H1 (cell line): ENCODE data around the gene TPBGL. TPM values are rescaled to one million over a fixed set of nuclear protein-coding genes. Genes with fewer than 3 reads are reported as not detected.
A peak's percentile ranks its signal among the peaks of the same experiment; 100 is the strongest.

Source experiments
- CTCF ChIA-PET: fragments of 300-600 bp; sonication (Branson Sonifier 250); formaldehyde crosslinking; loops from one replicate; lab custom pipeline; 2021; ENCODE audit not compliant: partially characterized antibody; lab: Charles Lee
- POLR2A ChIA-PET: fragments of 300-600 bp; sonication (Branson Sonifier 250); formaldehyde crosslinking; loops from one replicate; lab custom pipeline; 2021; ENCODE audit warnings: inconsistent platforms; ENCODE audit not compliant: partially characterized antibody; lab: Charles Lee
- DNase-seq, 2 experiments: peaks; one replicate each; pipeline versions ENCODE4 v3.0.0 to v3.0.0-alpha.2; 2010 to 2022; ENCODE audit warnings: low spot score in 2 of 2, low read depth in 1 of 2, mixed read lengths in 1 of 2
- FAIRE-seq: peaks from 2 replicates; lab custom pipeline; 2011; peaks lifted over from hg19 to GRCh38; lab: Jason Lieb, UNC
- H2AFZ ChIP-seq: 2 replicates; pipeline ENCODE4 v1.8.1; 2012; ENCODE audit warnings: low read length, inconsistent platforms
- H2AK5ac ChIP-seq: 2 replicates; pipeline ENCODE4 v1.6.1; 2013; ENCODE audit warnings: low read depth, low read length
- H2BK120ac ChIP-seq: replicated peaks from 2 replicates; pipeline ENCODE3; 2013; ENCODE audit warnings: low read depth, low read length, inconsistent platforms
- H2BK12ac ChIP-seq: 2 replicates; pipeline ENCODE4 v1.6.1; 2013; ENCODE audit warnings: low read depth, low read length
- H2BK15ac ChIP-seq: 2 replicates; pipeline ENCODE4 v1.6.1; 2013; ENCODE audit warnings: low read length
- H2BK20ac ChIP-seq: 2 replicates; pipeline ENCODE4 v1.6.1; 2013; ENCODE audit warnings: low read length
- H2BK5ac ChIP-seq: 2 replicates; pipeline ENCODE4 v1.6.1; 2013; ENCODE audit warnings: low read depth, low read length
- H3K14ac ChIP-seq: 2 replicates; pipeline ENCODE4 v1.6.1; 2013; ENCODE audit warnings: inconsistent platforms; ENCODE audit not compliant: insufficient read length
- H3K18ac ChIP-seq: 2 replicates; pipeline ENCODE4 v1.6.1; 2013; ENCODE audit warnings: low read length; ENCODE audit errors: extremely low read depth
- H3K23ac ChIP-seq: 2 replicates; pipeline ENCODE4 v1.6.1; 2013; ENCODE audit warnings: inconsistent platforms; ENCODE audit not compliant: insufficient read length
- H3K23me2 ChIP-seq: 2 replicates; pipeline ENCODE4 v1.6.1; 2013; ENCODE audit warnings: low read depth, low read length
- H3K27ac ChIP-seq: 2 replicates; pipeline ENCODE4 v1.6.1; 2011; ENCODE audit warnings: low read depth, low read length, inconsistent platforms
- H3K27me3 ChIP-seq, 4 experiments: replicated peaks in 1 of 4; 1 replicate in 1 of 4; 2 replicates in 3 of 4; pipeline versions ENCODE4 v1.6.1 to v1.8.1; 2011 to 2013; ENCODE audit warnings: low read length in 3 of 4, mild to moderate bottlenecking in 3 of 4, inconsistent platforms in 2 of 4, mixed read lengths in 2 of 4, moderate library complexity in 1 of 4; ENCODE audit not compliant: control insufficient read depth in 3 of 4, insufficient read depth in 3 of 4; ENCODE audit errors: extremely low read depth in 1 of 4
- H3K36me3 ChIP-seq, 4 experiments: 2 replicates each; pipeline versions ENCODE4 v1.6.1 to v1.8.1; 2011 to 2013; ENCODE audit warnings: mild to moderate bottlenecking in 4 of 4, low read length in 3 of 4, moderate library complexity in 2 of 4, control low read depth in 1 of 4, inconsistent platforms in 1 of 4; ENCODE audit not compliant: insufficient read depth in 4 of 4, control insufficient read depth in 2 of 4
- H3K4ac ChIP-seq: replicated peaks from 2 replicates; pipeline ENCODE3; 2013; ENCODE audit warnings: low read length, low read depth, mixed read lengths, inconsistent platforms; ENCODE audit not compliant: insufficient read length
- H3K4me1 ChIP-seq, 4 experiments: replicated peaks in 1 of 4; 1 replicate in 1 of 4; 2 replicates in 3 of 4; pipeline versions ENCODE4 v1.6.1 to v1.8.1; 2011 to 2013; ENCODE audit warnings: low read length in 3 of 4, inconsistent platforms in 2 of 4, mixed read lengths in 1 of 4; ENCODE audit not compliant: insufficient read depth in 4 of 4, control insufficient read depth in 3 of 4
- H3K4me2 ChIP-seq, 2 experiments: 2 replicates each; pipeline versions ENCODE4 v1.6.1 to v1.8.1; 2011 to 2013; ENCODE audit warnings: low read depth in 2 of 2, low read length in 2 of 2, control low read depth in 1 of 2, inconsistent platforms in 1 of 2, mild to moderate bottlenecking in 1 of 2; ENCODE audit not compliant: insufficient read depth in 1 of 2
- H3K4me3 ChIP-seq, 4 experiments: fragments of 200-600, 300-600 bp in 1 of 4; sonication (generic), shearing (Covaris generic), sonication (Bioruptor Twin) in 1 of 4; 2 replicates each; pipeline versions ENCODE4 v1.5.1 to v1.8.1; 2011 to 2016; ENCODE audit warnings: low read length in 4 of 4, low read depth in 3 of 4, control low read depth in 2 of 4, inconsistent platforms in 2 of 4, mild to moderate bottlenecking in 2 of 4, mixed read lengths in 1 of 4, moderate library complexity in 1 of 4; ENCODE audit not compliant: insufficient read depth in 2 of 4; ENCODE audit errors: extremely low read depth in 1 of 4
- H3K56ac ChIP-seq: replicated peaks from 2 replicates; pipeline ENCODE3; 2013; ENCODE audit warnings: low read depth, mild to moderate bottlenecking, mixed read lengths, low read length, inconsistent platforms; ENCODE audit not compliant: insufficient read length
- H3K79me1 ChIP-seq: 2 replicates; pipeline ENCODE4 v1.6.1; 2013; ENCODE audit warnings: low read depth, low read length, control low read depth
- H3K79me2 ChIP-seq, 2 experiments: 2 replicates each; pipeline versions ENCODE4 v1.6.1 to v1.8.1; 2012 to 2013; ENCODE audit warnings: low read length in 2 of 2, mild to moderate bottlenecking in 2 of 2, inconsistent platforms in 1 of 2; ENCODE audit not compliant: insufficient read depth in 2 of 2, control insufficient read depth in 1 of 2
- H3K9ac ChIP-seq, 4 experiments: replicated peaks in 1 of 4; 1 replicate in 1 of 4; 2 replicates in 3 of 4; pipeline versions ENCODE4 v1.6.1 to v1.8.1; 2011 to 2013; ENCODE audit warnings: low read depth in 3 of 4, low read length in 3 of 4, control low read depth in 2 of 4, mild to moderate bottlenecking in 2 of 4, moderate library complexity in 2 of 4, inconsistent platforms in 1 of 4; ENCODE audit errors: extremely low read depth in 1 of 4
- H3K9me3 ChIP-seq, 2 experiments: 2 replicates each; pipeline versions ENCODE4 v1.6.1 to v1.8.1; 2012 to 2013; ENCODE audit warnings: mild to moderate bottlenecking in 2 of 2, moderate library complexity in 2 of 2, control low read depth in 1 of 2, inconsistent platforms in 1 of 2, low read depth in 1 of 2, low read length in 1 of 2, mixed read lengths in 1 of 2; ENCODE audit not compliant: insufficient read depth in 2 of 2
- H4K20me1 ChIP-seq, 2 experiments: replicated peaks in 1 of 2; 2 replicates each; pipeline versions ENCODE3 to v1.8.1; 2011 to 2013; ENCODE audit warnings: inconsistent platforms in 2 of 2, low read length in 2 of 2, mild to moderate bottlenecking in 1 of 2; ENCODE audit not compliant: insufficient read depth in 2 of 2, control insufficient read depth in 1 of 2
- H4K5ac ChIP-seq: 2 replicates; pipeline ENCODE4 v1.6.1; 2013; ENCODE audit warnings: low read length, low read depth, mixed read lengths, inconsistent platforms; ENCODE audit not compliant: insufficient read length
- H4K8ac ChIP-seq: 2 replicates; pipeline ENCODE4 v1.8.0; 2013; ENCODE audit warnings: mild to moderate bottlenecking, moderate library complexity, low read length, inconsistent platforms; ENCODE audit not compliant: insufficient read depth; ENCODE audit errors: extremely low read depth
- H4K91ac ChIP-seq: replicated peaks from 2 replicates; pipeline ENCODE3; 2013; ENCODE audit warnings: low read length, mixed read lengths, inconsistent platforms; ENCODE audit not compliant: insufficient read length
- ASH2L ChIP-seq: fragments of 200-600, 300-600 bp; sonication (generic); IDR thresholded peaks from one replicate; pipeline ENCODE4 v1.7.1; 2017; ENCODE audit warnings: low read length
- EP300 ChIP-seq, 2 experiments: IDR thresholded peaks; 1 replicate in 1 of 2; 2 replicates in 1 of 2; pipeline ENCODE4 v1.6.1; 2011 to 2012; ENCODE audit warnings: low read depth in 2 of 2, low read length in 2 of 2, mild to moderate bottlenecking in 2 of 2, borderline replicate concordance in 1 of 2, inconsistent platforms in 1 of 2, moderate library complexity in 1 of 2
- EZH2 ChIP-seq: fragments of 200-600 bp; sonication (generic); IDR thresholded peaks from 2 replicates; pipeline ENCODE4 v1.7.1; 2012; ENCODE audit warnings: low read depth, mild to moderate bottlenecking, moderate library complexity, low read length, inconsistent platforms; ENCODE audit not compliant: severe bottlenecking
- WGBS, 2 experiments: shearing (Covaris generic) in 1 of 2; methylation state at CpG; one replicate each; pipeline versions ENCODE4 v1.1.6 to v1.1.7; 2013 to 2015; ENCODE audit warnings: low lambda C conversion rate in 2 of 2, mixed read lengths in 2 of 2, inconsistent platforms in 1 of 2, low coverage in 1 of 2, missing lambda C conversion rate in 1 of 2; ENCODE audit not compliant: insufficient replicate concordance in 2 of 2, insufficient coverage in 1 of 2, insufficient read length in 1 of 2; ENCODE audit errors: extremely low coverage in 1 of 2, missing lambda C conversion rate in 1 of 2; 5-methylcytosine and 5-hydroxymethylcytosine counted together
- polyA plus RNA-seq, 7 experiments: library from polyadenylated mRNA; depleted of rRNA in 3 of 7; stranded (reverse) in 5 of 7; unstranded in 2 of 7; fragments of >200 nt in 5 of 7; fragments of 200-250 nt in 2 of 7; gene quantifications; 1 replicate in 5 of 7; 2 replicates in 1 of 7; 4 replicates in 1 of 7; pipeline versions ENCODE4 v1.2.1 to v1.2.3, GENCODE V29; 2011 to 2013; ENCODE audit warnings: missing spikeins in 2 of 7, mixed read lengths in 2 of 7
- total RNA-seq: library from RNA; stranded (reverse); fragmentation: NEBNext Ultra II Directional; extraction: Animal tissue kit (Norgen Biotek cat#: 25700); gene quantifications from 2 replicates; pipeline ENCODE4 v1.2.1, GENCODE V29; 2021

The TPBGL gene
- total and polyA plus RNA-seq, 2 of the 8 experiments (the other 6 are each of a cell fraction or from before 2014, with no cell fraction given): 0.26 to 0.37 TPM

DNA sequence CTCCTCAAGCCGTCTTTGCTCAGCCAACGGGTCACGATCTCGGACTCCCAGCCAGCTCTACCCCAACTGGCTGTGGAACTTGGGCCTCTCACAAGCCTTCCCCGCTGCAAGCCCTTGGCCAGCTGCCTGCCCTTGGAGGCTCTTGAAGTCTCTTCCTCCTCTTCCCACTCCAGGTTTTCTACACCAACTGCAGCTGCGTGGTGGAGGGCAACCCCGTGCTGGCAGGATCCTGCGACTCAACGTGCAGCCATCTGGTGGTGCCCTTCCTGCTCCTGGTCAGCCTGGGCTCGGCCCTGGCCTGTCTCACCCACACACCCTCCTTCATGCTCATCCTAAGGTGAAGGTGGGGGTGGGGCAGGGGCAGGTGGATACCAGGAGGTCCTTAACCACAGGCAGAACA, 40.5 kb upstream of the TPBGL start:
- no peak overlapping the region for H2BK20ac ChIP-seq
- DNase-seq (no peak), FAIRE-seq (no peak)
- CTCF ChIA-PET: interaction anchor here (0.7 to 45.7 kb wide), 5 partner anchors 12 to 54 kb away, joined by 3 to 825 read pairs (median 3); partner anchors contain the start of genes SLCO2B1 and TPBGL
- no peak overlapping the region for H2BK5ac ChIP-seq
- H3K14ac ChIP-seq: no peak overlapping the region
- H3K4me2 ChIP-seq: no peak overlapping the region
- no peak overlapping the region for H3K4ac ChIP-seq
- POLR2A ChIA-PET: no interaction called here
- 0 out of 7 replicates have a peak, but pooled peaks cover 0 to 2% (median 0%) of the 10 kb centered on the region in 4 experiments for H3K4me1 ChIP-seq
- no peaks in the 10 kb centered on the region for H3K36me3 ChIP-seq
- no peaks in the 10 kb centered on the region for H3K79me1 ChIP-seq
- H2BK15ac ChIP-seq: no peak overlapping the region
- no peaks in the 10 kb centered on the region for H3K27me3 ChIP-seq
- no peak overlapping the region for H3K56ac ChIP-seq
- no peak overlapping the region for H3K4me3 ChIP-seq
- H3K23ac ChIP-seq: no peak overlapping the region
- H3K79me2 ChIP-seq: no peaks in the 10 kb centered on the region
- no peak overlapping the region for H3K18ac ChIP-seq
- H4K8ac ChIP-seq: no peak overlapping the region
- no peak overlapping the region for H3K9ac ChIP-seq
- no peaks in the 10 kb centered on the region for H4K20me1 ChIP-seq
- H3K23me2 ChIP-seq: no peaks in the 10 kb centered on the region
- no peak overlapping the region for H4K91ac ChIP-seq
- no peak overlapping the region for H2AFZ ChIP-seq
- peak overlapping the region; percentile 87; the same call in 1 of the 2 replicates for H2BK12ac ChIP-seq
- no peaks in the 10 kb centered on the region for H3K9me3 ChIP-seq
- no peak overlapping the region for H3K27ac ChIP-seq
- WGBS, 2 experiments: 93% methylated on average over 10 of the region's 10 CpGs; no CpG with 5 or more reads in 1 of the 2 experiments
- 0 out of 2 replicates have a peak overlapping the region, but pooled peaks have one; percentile 15 for H2AK5ac ChIP-seq
- no peak overlapping the region for H2BK120ac ChIP-seq
- no peak for TF ChIP-seq EP300 (IDR thresholded peaks at IDR 0.05; ENCODE audit: borderline replicate concordance in 1 of 2, low read depth in 2 of 2, low read length in 2 of 2)
- no peak for TF ChIP-seq EZH2
- TF ChIP-seq ASH2L: no peak
- no peak overlapping the region for H4K5ac ChIP-seq
